ENCODE data around the gene PGAM2.

PGAM2 gene

GRCh38 chr7:44063894-44064651 is 1.3 kb downstream of the PGAM2 start:
- DNase-seq, result no peak

GRCh38 chr7:44063547-44063893 is 1.8 kb downstream of the PGAM2 start:
- DNase-seq, result no peak

- no peak for DNase-seq
These were observed 2.5 kb downstream of the PGAM2 start for GRCh38 chr7:44062903-44063295.

GRCh38 chr7:44062180-44062902 is 3.0 kb downstream of the PGAM2 start:
- DNase-seq, result no peak

GRCh38 chr7:44061645-44062179 is 3.7 kb downstream of the PGAM2 start:
- no peak for DNase-seq

GRCh38 chr7:44060948-44061644 is 4.3 kb downstream of the PGAM2 start:
- no peak for DNase-seq

GRCh38 chr7:44060091-44060947 is 5.0 kb downstream of the PGAM2 start:
- DNase-seq, result no peak

GRCh38 chr7:44059219-44060090 is 5.9 kb downstream of the PGAM2 start:
- no peak for DNase-seq

GRCh38 chr7:44058759-44059218 is 6.6 kb downstream of the PGAM2 start:
- DNase-seq, result no peak

- no peak for DNase-seq
These were observed 7.3 kb downstream of the PGAM2 start for GRCh38 chr7:44057849-44058758.

- no peak for DNase-seq
These were observed 8.1 kb downstream of the PGAM2 start for GRCh38 chr7:44057181-44057848.

- DNase-seq, result no peak
These were observed 8.7 kb downstream of the PGAM2 start for GRCh38 chr7:44056681-44057080.

GRCh38 chr7:44052771-44053365 is 12.5 kb downstream of the PGAM2 start:
- DNase-seq, result no peak

- DNase-seq, result no peak
These were observed 13.7 kb downstream of the PGAM2 start for GRCh38 chr7:44051611-44052220.

- DNase-seq, result no peak
These were observed 14.3 kb downstream of the PGAM2 start for GRCh38 chr7:44050915-44051560.

GRCh38 chr7:44050121-44050914 is 15.0 kb downstream of the PGAM2 start:
- DNase-seq, result no peak

- DNase-seq, result no peak
These were observed 17.2 kb downstream of the PGAM2 start for GRCh38 chr7:44048031-44048795.
